HEK293 (cell line): ENCODE results near the gene GYPC.

ENCODE experiments used
- CTCF ChIA-PET: fragments of 350-600 bp; formaldehyde crosslinking; extraction: SDS; loops from one replicate; lab custom pipeline; 2021; ENCODE audit warnings: antibody characterized with exemption; lab: Yijun Ruan, JAX
- POLR2A ChIA-PET: fragments of 300-600 bp; formaldehyde crosslinking; extraction: SDS; loops from one replicate; lab custom pipeline; 2020; ENCODE audit warnings: antibody characterized with exemption, inconsistent platforms; lab: Yijun Ruan, JAX
- H3K27ac ChIP-seq: fragments of 200-500 bp; sonication (Bioruptor generic); 2 replicates; pipeline ENCODE4 v1.5.1; 2014; ENCODE audit warnings: low read depth, low read length, control low read depth, inconsistent platforms; ENCODE audit errors: extremely low read depth
- H3K36me3 ChIP-seq, 2 experiments: fragments of 200-500 bp in 1 of 2; sonication (Bioruptor generic) in 1 of 2; 1 replicate in 1 of 2; 2 replicates in 1 of 2; pipeline ENCODE4 v1.5.1; 2014 to 2017; ENCODE audit warnings: inconsistent platforms in 2 of 2, low read length in 2 of 2; ENCODE audit not compliant: control insufficient read depth in 2 of 2, insufficient read depth in 1 of 2
- H3K4me1 ChIP-seq: fragments of 200-500 bp; sonication (Bioruptor generic); 2 replicates; pipeline ENCODE4 v1.5.1; 2014; ENCODE audit warnings: mild to moderate bottlenecking, low read length, inconsistent platforms; ENCODE audit not compliant: control insufficient read depth, insufficient read depth
- H3K4me3 ChIP-seq: 2 replicates; pipeline ENCODE4 v1.5.1; 2011; ENCODE audit warnings: low read depth, mild to moderate bottlenecking, control low read depth, low read length, moderate library complexity
- H3K9me3 ChIP-seq: fragments of 200-500 bp; sonication (Bioruptor generic); 2 replicates; pipeline ENCODE4 v1.5.1; 2014; ENCODE audit warnings: low read depth, low read length, inconsistent platforms; ENCODE audit not compliant: control insufficient read depth, insufficient read depth
- GLIS1 ChIP-seq: fragments of 450-650 bp; formaldehyde crosslinking; IDR thresholded peaks from 2 replicates; pipeline ENCODE4 v1.5.1; 2016; ENCODE audit warnings: missing biosample characterization, missing genetic modification characterization
- HOXC10 ChIP-seq: sonication (generic); formaldehyde crosslinking; IDR thresholded peaks from 2 replicates; pipeline ENCODE4 v1.8.1; 2023; ENCODE audit warnings: mild to moderate bottlenecking, missing genetic modification reagents
- MYNN ChIP-seq: fragments of 450-650 bp; formaldehyde crosslinking; IDR thresholded peaks from 2 replicates; pipeline ENCODE4 v1.5.1; 2016; ENCODE audit warnings: missing biosample characterization, missing genetic modification characterization, borderline replicate concordance
- SP7 ChIP-seq: fragments of 450-650 bp; formaldehyde crosslinking; IDR thresholded peaks from 2 replicates; pipeline ENCODE4 v1.5.1; 2016; ENCODE audit warnings: missing biosample characterization, missing genetic modification characterization
- ZIC2 ChIP-seq: fragments of 450-650 bp; formaldehyde crosslinking; IDR thresholded peaks from 2 replicates; pipeline ENCODE4 v1.5.1; 2016; ENCODE audit warnings: missing biosample characterization, missing genetic modification characterization
- ZNF18 ChIP-seq: fragments of 450-650 bp; formaldehyde crosslinking; IDR thresholded peaks from 2 replicates; pipeline ENCODE4 v1.5.1; 2016; ENCODE audit warnings: missing biosample characterization, missing genetic modification characterization
- ZNF48 ChIP-seq: fragments of 450-650 bp; formaldehyde crosslinking; IDR thresholded peaks from 2 replicates; pipeline ENCODE4 v1.5.1; 2016; ENCODE audit warnings: missing biosample characterization, missing genetic modification characterization
- ZNF510 ChIP-seq: fragments of 450-650 bp; formaldehyde crosslinking; IDR thresholded peaks from 2 replicates; pipeline ENCODE4 v1.5.1; 2018; ENCODE audit warnings: mild to moderate bottlenecking, missing genetic modification characterization, missing biosample characterization; ENCODE audit not compliant: insufficient replicate concordance
- ZNF623 ChIP-seq: fragments of 450-650 bp; formaldehyde crosslinking; IDR thresholded peaks from 2 replicates; pipeline ENCODE4 v1.5.1; 2016; ENCODE audit warnings: missing biosample characterization, missing genetic modification characterization
- ZNF768 ChIP-seq: fragments of 450-650 bp; formaldehyde crosslinking; IDR thresholded peaks from 2 replicates; pipeline ENCODE4 v1.5.1; 2018; ENCODE audit warnings: missing biosample characterization, mild to moderate bottlenecking, missing genetic modification characterization
- TF ChIP-seq, protein P1 (sequence below): fragments of 450-650 bp; formaldehyde crosslinking; IDR thresholded peaks from 2 replicates; pipeline ENCODE4 v1.5.1; 2016; ENCODE audit warnings: missing biosample characterization, missing genetic modification characterization, borderline replicate concordance
- TF ChIP-seq, protein P2 (sequence below): fragments of 450-650 bp; formaldehyde crosslinking; IDR thresholded peaks from 2 replicates; pipeline ENCODE4 v1.5.1; 2016; ENCODE audit warnings: missing biosample characterization, missing genetic modification characterization
- TF ChIP-seq, protein P3 (sequence below): fragments of 450-650 bp; formaldehyde crosslinking; conservative IDR thresholded peaks from 2 replicates; pipeline ENCODE4 v1.5.1; 2016; ENCODE audit warnings: low read depth, missing biosample characterization, missing genetic modification characterization
- TF ChIP-seq, protein P4 (sequence below): fragments of 450-650 bp; IDR thresholded peaks from 2 replicates; pipeline ENCODE4 v1.5.1; 2018; ENCODE audit warnings: missing biosample characterization, mild to moderate bottlenecking, missing genetic modification characterization
- TF ChIP-seq, protein P5 (sequence below): fragments of 450-650 bp; formaldehyde crosslinking; IDR thresholded peaks from 2 replicates; pipeline ENCODE4 v1.5.1; 2016; ENCODE audit warnings: missing biosample characterization, missing genetic modification characterization
- TF ChIP-seq, protein P6 (sequence below): fragments of 450-650 bp; formaldehyde crosslinking; IDR thresholded peaks from 2 replicates; pipeline ENCODE4 v1.5.1; 2016; ENCODE audit warnings: missing biosample characterization, missing genetic modification characterization, low read depth

GYPC gene

DNA sequence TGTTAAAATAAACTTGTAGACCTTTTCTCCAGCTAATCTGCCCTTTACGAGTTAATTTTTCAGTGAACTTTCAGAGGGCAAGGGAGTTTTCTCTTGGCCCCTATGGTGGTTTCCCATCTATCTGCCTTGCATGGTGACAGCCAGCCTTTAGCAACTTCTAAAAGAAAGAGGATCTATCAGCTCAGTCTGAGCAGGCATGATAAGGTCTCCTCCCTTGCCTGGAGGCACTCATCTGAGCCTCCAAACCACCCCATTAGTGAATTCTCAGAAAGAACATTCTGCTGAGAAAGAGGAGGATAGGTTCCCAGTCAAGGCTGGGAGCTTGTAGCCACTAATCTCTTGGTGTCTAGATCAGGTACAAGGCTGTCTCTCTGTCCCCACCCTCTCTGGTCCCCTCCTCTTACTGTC, 10.7 kb upstream of the GYPC start:
- POLR2A ChIA-PET = no interaction called here
- no peaks in the 10 kb centered on the region for H3K4me1 ChIP-seq
- CTCF ChIA-PET = no interaction called here
- no peaks in the 10 kb centered on the region for H3K9me3 ChIP-seq
- H3K4me3 ChIP-seq = no peak overlapping the region
- no peak for TF ChIP-seq ZIC2 (tag by site-specific recombination)
- TF ChIP-seq, protein P1, sequence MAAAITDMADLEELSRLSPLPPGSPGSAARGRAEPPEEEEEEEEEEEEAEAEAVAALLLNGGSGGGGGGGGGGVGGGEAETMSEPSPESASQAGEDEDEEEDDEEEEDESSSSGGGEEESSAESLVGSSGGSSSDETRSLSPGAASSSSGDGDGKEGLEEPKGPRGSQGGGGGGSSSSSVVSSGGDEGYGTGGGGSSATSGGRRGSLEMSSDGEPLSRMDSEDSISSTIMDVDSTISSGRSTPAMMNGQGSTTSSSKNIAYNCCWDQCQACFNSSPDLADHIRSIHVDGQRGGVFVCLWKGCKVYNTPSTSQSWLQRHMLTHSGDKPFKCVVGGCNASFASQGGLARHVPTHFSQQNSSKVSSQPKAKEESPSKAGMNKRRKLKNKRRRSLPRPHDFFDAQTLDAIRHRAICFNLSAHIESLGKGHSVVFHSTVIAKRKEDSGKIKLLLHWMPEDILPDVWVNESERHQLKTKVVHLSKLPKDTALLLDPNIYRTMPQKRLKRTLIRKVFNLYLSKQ (tag by site-specific recombination) = no peak
- TF ChIP-seq, protein P2, sequence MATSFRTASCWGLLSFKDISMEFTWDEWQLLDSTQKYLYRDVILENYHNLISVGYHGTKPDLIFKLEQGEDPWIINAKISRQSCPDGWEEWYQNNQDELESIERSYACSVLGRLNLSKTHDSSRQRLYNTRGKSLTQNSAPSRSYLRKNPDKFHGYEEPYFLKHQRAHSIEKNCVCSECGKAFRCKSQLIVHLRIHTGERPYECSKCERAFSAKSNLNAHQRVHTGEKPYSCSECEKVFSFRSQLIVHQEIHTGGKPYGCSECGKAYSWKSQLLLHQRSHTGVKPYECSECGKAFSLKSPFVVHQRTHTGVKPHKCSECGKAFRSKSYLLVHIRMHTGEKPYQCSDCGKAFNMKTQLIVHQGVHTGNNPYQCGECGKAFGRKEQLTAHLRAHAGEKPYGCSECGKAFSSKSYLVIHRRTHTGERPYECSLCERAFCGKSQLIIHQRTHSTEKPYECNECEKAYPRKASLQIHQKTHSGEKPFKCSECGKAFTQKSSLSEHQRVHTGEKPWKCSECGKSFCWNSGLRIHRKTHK (tag by site-specific recombination) = no peak
- TF ChIP-seq, protein P3, sequence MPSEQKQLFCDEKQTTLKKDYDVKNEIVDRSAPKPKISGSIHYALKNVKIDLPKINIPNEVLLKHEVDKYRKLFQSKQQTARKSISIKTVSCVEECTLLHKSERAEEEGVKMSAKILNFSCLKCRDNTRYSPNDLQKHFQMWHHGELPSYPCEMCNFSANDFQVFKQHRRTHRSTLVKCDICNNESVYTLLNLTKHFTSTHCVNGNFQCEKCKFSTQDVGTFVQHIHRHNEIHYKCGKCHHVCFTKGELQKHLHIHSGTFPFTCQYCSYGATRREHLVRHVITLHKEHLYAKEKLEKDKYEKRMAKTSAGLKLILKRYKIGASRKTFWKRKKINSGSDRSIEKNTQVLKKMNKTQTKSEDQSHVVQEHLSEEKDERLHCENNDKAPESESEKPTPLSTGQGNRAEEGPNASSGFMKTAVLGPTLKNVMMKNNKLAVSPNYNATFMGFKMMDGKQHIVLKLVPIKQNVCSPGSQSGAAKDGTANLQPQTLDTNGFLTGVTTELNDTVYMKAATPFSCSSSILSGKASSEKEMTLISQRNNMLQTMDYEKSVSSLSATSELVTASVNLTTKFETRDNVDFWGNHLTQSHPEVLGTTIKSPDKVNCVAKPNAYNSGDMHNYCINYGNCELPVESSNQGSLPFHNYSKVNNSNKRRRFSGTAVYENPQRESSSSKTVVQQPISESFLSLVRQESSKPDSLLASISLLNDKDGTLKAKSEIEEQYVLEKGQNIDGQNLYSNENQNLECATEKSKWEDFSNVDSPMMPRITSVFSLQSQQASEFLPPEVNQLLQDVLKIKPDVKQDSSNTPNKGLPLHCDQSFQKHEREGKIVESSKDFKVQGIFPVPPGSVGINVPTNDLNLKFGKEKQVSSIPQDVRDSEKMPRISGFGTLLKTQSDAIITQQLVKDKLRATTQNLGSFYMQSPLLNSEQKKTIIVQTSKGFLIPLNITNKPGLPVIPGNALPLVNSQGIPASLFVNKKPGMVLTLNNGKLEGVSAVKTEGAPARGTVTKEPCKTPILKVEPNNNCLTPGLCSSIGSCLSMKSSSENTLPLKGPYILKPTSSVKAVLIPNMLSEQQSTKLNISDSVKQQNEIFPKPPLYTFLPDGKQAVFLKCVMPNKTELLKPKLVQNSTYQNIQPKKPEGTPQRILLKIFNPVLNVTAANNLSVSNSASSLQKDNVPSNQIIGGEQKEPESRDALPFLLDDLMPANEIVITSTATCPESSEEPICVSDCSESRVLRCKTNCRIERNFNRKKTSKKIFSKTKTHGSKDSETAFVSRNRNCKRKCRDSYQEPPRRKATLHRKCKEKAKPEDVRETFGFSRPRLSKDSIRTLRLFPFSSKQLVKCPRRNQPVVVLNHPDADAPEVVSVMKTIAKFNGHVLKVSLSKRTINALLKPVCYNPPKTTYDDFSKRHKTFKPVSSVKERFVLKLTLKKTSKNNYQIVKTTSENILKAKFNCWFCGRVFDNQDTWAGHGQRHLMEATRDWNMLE (tag by site-specific recombination) = no peak
- no peak for TF ChIP-seq SP7 (tag by site-specific recombination)
- TF ChIP-seq, protein P4, sequence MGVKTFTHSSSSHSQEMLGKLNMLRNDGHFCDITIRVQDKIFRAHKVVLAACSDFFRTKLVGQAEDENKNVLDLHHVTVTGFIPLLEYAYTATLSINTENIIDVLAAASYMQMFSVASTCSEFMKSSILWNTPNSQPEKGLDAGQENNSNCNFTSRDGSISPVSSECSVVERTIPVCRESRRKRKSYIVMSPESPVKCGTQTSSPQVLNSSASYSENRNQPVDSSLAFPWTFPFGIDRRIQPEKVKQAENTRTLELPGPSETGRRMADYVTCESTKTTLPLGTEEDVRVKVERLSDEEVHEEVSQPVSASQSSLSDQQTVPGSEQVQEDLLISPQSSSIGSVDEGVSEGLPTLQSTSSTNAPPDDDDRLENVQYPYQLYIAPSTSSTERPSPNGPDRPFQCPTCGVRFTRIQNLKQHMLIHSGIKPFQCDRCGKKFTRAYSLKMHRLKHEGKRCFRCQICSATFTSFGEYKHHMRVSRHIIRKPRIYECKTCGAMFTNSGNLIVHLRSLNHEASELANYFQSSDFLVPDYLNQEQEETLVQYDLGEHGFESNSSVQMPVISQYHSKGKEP (tag by site-specific recombination) = no peak
- TF ChIP-seq, protein P5, sequence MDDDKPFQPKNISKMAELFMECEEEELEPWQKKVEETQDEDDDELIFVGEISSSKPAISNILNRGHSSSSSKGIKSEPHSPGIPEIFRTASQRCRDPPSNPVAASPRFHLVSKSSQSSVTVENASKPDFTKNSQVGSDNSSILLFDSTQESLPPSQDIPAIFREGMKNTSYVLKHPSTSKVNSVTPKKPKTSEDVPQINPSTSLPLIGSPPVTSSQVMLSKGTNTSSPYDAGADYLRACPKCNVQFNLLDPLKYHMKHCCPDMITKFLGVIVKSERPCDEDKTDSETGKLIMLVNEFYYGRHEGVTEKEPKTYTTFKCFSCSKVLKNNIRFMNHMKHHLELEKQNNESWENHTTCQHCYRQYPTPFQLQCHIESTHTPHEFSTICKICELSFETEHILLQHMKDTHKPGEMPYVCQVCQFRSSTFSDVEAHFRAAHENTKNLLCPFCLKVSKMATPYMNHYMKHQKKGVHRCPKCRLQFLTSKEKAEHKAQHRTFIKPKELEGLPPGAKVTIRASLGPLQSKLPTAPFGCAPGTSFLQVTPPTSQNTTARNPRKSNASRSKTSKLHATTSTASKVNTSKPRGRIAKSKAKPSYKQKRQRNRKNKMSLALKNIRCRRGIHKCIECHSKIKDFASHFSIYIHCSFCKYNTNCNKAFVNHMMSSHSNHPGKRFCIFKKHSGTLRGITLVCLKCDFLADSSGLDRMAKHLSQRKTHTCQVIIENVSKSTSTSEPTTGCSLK (tag by site-specific recombination) = no peak
- no peak for TF ChIP-seq HOXC10 (CRISPR knock-in tag)
- TF ChIP-seq, protein P6, sequence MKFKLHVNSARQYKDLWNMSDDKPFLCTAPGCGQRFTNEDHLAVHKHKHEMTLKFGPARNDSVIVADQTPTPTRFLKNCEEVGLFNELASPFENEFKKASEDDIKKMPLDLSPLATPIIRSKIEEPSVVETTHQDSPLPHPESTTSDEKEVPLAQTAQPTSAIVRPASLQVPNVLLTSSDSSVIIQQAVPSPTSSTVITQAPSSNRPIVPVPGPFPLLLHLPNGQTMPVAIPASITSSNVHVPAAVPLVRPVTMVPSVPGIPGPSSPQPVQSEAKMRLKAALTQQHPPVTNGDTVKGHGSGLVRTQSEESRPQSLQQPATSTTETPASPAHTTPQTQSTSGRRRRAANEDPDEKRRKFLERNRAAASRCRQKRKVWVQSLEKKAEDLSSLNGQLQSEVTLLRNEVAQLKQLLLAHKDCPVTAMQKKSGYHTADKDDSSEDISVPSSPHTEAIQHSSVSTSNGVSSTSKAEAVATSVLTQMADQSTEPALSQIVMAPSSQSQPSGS = no peak
- no peak for TF ChIP-seq MYNN (tag by site-specific recombination)
- TF ChIP-seq ZNF623 (tag by site-specific recombination) = no peak
- TF ChIP-seq ZNF18 (tag by site-specific recombination) = no peak
- TF ChIP-seq ZNF48 (tag by site-specific recombination) = no peak
- no peak for TF ChIP-seq ZNF510 (tag by site-specific recombination)
- TF ChIP-seq GLIS1 (tag by site-specific recombination) = no peak
- TF ChIP-seq ZNF768 (tag by site-specific recombination) = no peak
- H3K27ac ChIP-seq = no peak overlapping the region
- H3K36me3 ChIP-seq = no peaks in the 10 kb centered on the region
